Stimulated activated CD8-positive, alpha-beta memory T cell treated with anti-CD3 and anti-CD28 coated beads, Interleukin-4, amount 100 ng/mL, for 4 hours (primary cell): Measurements from ENCODE around the gene STK17A.
"Not testable (repeated sequence)": the region's sequence is repeated elsewhere in the genome, so short reads cannot be mapped to it uniquely, and the experiment has no call there.

Source experiments
- DNase-seq, 2 donors: peaks; one replicate each; pipeline ENCODE4 v3.0.0-alpha.2; 2020; ENCODE audit warnings: low read depth in 2 of 2, low spot score in 1 of 2

Gene STK17A

GRCh38 chr7:43655584-43655983, 72.7 kb downstream of the STK17A start:
- no peak for DNase-seq

DNA sequence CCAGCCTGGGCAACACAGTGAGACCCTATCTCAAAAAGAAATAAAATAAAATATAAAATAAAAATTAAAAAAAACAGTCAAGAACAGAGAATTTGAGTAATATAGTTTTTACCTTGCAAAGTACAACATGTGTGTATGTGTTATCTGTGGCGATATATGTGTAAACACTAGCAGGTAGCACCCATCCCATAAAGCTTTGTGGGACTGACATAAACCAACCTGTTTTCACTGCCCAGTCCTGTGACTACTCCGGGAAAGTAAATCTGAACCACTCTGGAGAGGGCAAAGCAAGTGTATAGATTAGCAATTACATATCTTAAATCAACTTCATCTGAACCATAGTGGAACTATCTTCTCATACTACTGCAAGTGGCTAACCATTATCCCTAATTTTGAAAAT, 74.1 kb downstream of the STK17A start:
- DNase-seq, result no peak

- DNase-seq, result no peak
Measured at GRCh38 chr7:43658718-43659548, 76.0 kb downstream of the STK17A start.

DNA sequence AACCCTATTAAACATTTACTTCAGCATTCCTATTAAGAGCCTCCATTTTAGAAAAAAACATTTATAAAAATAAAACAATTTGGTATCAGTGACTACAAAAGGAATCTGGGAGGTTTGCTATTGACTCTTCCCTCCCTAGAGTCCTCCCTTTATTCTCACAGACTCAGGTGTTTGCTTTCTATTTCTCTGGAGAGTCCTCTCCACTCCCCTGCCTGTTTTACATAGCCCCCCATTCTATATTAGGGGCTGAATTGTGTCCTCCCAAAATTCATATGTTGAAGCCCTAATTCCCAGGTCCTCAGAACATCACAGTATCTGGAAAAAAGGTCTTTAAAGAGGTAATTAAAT, 76.6 kb downstream of the STK17A start:
- DNase-seq, result no peak

DNA sequence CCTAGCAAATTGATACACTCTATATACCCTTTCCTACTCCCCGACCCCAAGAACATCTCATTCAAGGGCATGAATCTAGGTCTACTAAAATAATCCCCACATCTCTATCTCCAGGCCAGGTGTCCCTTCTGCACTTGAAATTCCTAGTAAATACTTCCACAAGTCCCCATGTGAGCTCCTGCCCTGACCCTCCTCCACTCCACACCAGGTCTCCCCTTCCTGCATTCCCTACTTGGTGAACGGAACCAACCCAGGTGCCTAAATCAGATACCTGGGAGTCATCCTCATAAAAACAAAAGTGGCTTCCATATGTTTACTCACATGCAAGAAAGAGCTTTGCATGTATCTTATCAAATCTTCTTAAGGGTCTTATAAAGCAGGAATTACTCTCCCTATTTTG, 77.2 kb downstream of the STK17A start:
- no peak for DNase-seq

GRCh38 chr7:43664681-43665080, 81.8 kb downstream of the STK17A start:
- DNase-seq, result no peak

- no peak for DNase-seq
Measured at GRCh38 chr7:43666938-43667337, 84.0 kb downstream of the STK17A start.

GRCh38 chr7:43668035-43668434, 85.1 kb downstream of the STK17A start:
- DNase-seq, result no peak

- peak in 1 of 2 donors; percentile 54 for DNase-seq
Measured at GRCh38 chr7:43669286-43670081, 86.6 kb downstream of the STK17A start.

DNA sequence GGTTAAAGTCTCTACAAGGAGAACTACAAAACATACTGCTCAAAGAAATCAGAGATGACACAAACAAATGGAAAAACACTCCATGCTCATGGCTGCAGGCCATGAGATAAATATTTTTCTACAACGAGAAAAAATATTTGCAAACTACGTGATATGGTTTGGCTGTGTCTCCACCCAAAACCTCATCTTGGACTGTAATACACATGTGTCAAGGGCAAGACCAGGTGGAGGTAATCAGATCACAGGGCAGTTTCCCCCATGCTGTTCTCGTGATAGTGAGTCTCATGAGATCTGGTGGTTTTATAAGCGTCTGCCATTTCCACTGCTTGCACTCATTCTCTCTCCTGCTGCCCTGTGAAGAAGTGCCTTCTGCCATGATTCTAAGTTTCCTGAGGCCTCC, 88.6 kb downstream of the STK17A start:
- DNase-seq, result no peak

GRCh38 chr7:43673243-43673976, 90.5 kb downstream of the STK17A start:
- DNase-seq, result not testable (repeated sequence)

DNA sequence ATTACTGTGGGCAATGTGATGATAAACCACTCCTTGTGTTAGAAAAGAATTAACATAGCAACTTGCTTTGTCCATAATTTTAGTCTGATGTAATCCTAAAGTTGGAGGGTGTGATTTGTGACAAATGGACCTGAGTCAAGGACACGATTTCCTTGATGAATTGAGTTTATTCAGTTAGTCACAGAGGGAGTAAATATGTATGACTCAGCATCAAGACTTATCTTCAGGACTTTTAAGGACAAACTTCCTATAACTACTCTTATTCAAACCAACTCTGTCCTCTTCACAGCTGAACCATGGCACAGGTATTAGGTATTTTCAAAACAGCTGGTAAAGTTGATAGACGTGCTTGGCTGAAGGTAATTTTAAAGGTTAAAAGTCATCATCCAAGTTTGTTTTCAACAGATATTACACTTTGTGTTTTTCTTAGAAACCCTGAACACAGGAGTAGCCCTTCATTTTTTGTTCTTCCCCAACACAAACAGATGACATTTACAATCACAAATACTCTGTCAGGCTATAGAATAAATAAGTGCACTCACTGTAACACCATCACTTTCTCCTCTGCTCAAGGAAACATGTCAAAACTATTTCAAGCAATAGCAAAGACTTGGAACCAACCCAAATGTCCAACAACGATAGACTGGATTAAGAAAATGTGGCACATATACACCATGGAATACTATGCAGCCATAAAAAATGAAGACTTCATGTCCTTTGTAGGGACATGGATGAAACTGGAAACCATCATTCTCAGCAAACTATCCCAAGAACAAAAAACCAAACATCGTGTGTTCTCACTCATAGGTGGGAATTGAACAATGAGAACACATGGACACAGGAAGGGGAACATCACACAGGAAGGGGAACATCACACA, 91.9 kb downstream of the STK17A start:
- DNase-seq, result no peak
